SK-N-SH (cell line): ENCODE data around the gene DEFB114. TPM values are rescaled to one million over a fixed set of nuclear protein-coding genes. Genes with fewer than 3 reads are reported as not detected.

Experiments used
- CTCF ChIA-PET: fragments of 300-600, 350-600 bp; formaldehyde crosslinking; extraction: SDS; loops from one replicate; lab custom pipeline; 2021; lab: Yijun Ruan, JAX
- POLR2A ChIA-PET: fragments of 350-600 bp; sonication (Branson Sonifier 250); formaldehyde crosslinking; extraction: SDS; loops from one replicate; lab custom pipeline; 2020; ENCODE audit warnings: antibody characterized with exemption, inconsistent platforms; lab: Yijun Ruan, JAX
- DNase-seq: peaks from one replicate; pipeline ENCODE4 v3.0.0; 2012
- H2AFZ ChIP-seq: fragments of 200-600 bp; sonication (generic); 2 replicates; pipeline ENCODE4 v1.8.1; 2016; ENCODE audit warnings: antibody characterized with exemption, mild to moderate bottlenecking, low read depth
- H3F3A ChIP-seq: fragments of 200-600 bp; sonication (generic); replicated peaks from 2 replicates; pipeline ENCODE3; 2016; ENCODE audit warnings: antibody characterized with exemption, mild to moderate bottlenecking; ENCODE audit not compliant: insufficient read depth
- H3K27ac ChIP-seq, 2 experiments: fragments of 200-500 bp in 1 of 2; fragments of 200-600 bp in 1 of 2; sonication (Bioruptor generic) in 1 of 2; sonication (generic), shearing (Covaris generic) in 1 of 2; 2 replicates each; pipeline versions ENCODE4 v1.5.1 to v1.6.1; 2014 to 2016; ENCODE audit warnings: low read depth in 2 of 2, inconsistent platforms in 1 of 2, low read length in 1 of 2, mild to moderate bottlenecking in 1 of 2, mixed read lengths in 1 of 2
- H3K27me3 ChIP-seq: fragments of 200-600 bp; sonication (generic), shearing (Covaris generic); 2 replicates; pipeline ENCODE4 v1.6.1; 2016; ENCODE audit warnings: mixed run types; ENCODE audit not compliant: insufficient read depth
- H3K36me3 ChIP-seq, 2 experiments: fragments of 200-500 bp in 1 of 2; fragments of 200-600 bp in 1 of 2; sonication (Bioruptor generic) in 1 of 2; sonication (generic) in 1 of 2; replicated peaks in 1 of 2; 2 replicates each; pipeline versions ENCODE3 to v1.5.1; 2014 to 2016; ENCODE audit warnings: low read length in 1 of 2, mild to moderate bottlenecking in 1 of 2; ENCODE audit not compliant: insufficient read depth in 2 of 2, control insufficient read depth in 1 of 2
- H3K4me1 ChIP-seq, 2 experiments: fragments of 200-500 bp in 1 of 2; fragments of 200-600 bp in 1 of 2; sonication (Bioruptor generic) in 1 of 2; sonication (generic), shearing (Covaris generic) in 1 of 2; 2 replicates each; pipeline versions ENCODE4 v1.5.1 to v1.6.1; 2014 to 2016; ENCODE audit warnings: low read depth in 1 of 2, low read length in 1 of 2, mixed run types in 1 of 2; ENCODE audit not compliant: insufficient read depth in 2 of 2, control insufficient read depth in 1 of 2
- H3K4me2 ChIP-seq: fragments of 200-600 bp; sonication (generic), shearing (Covaris generic); 2 replicates; pipeline ENCODE4 v1.6.1; 2017; ENCODE audit warnings: mixed run types
- H3K4me3 ChIP-seq, 2 experiments: fragments of 200-500 bp in 1 of 2; fragments of 200-600 bp in 1 of 2; sonication (Bioruptor generic) in 1 of 2; sonication (generic), shearing (Covaris generic) in 1 of 2; 2 replicates each; pipeline versions ENCODE4 v1.5.1 to v1.8.1; 2014 to 2016; ENCODE audit warnings: low read depth in 2 of 2, inconsistent platforms in 1 of 2, low read length in 1 of 2, mild to moderate bottlenecking in 1 of 2, mixed read lengths in 1 of 2, moderate library complexity in 1 of 2
- H3K79me2 ChIP-seq: fragments of 200-600 bp; sonication (generic); 2 replicates; pipeline ENCODE4 v1.8.1; 2017; ENCODE audit warnings: mild to moderate bottlenecking; ENCODE audit not compliant: insufficient read depth
- H3K9ac ChIP-seq: fragments of 200-600 bp; sonication (generic); 2 replicates; pipeline ENCODE4 v1.6.1; 2017; ENCODE audit warnings: mixed run types
- H3K9me2 ChIP-seq: fragments of 200-600 bp; sonication (generic); 2 replicates; pipeline ENCODE4 v1.6.1; 2017; ENCODE audit warnings: mixed run types
- H3K9me3 ChIP-seq: fragments of 200-600 bp; sonication (generic); 2 replicates; pipeline ENCODE4 v1.6.1; 2017; ENCODE audit warnings: mixed run types, mild to moderate bottlenecking, moderate library complexity
- H4K20me1 ChIP-seq: fragments of 200-600 bp; sonication (generic); 2 replicates; pipeline ENCODE4 v1.6.1; 2017; ENCODE audit warnings: mild to moderate bottlenecking, mixed run types; ENCODE audit not compliant: insufficient read depth
- CHD2 ChIP-seq: fragments of 150-350 bp; IDR thresholded peaks from 2 replicates; pipeline ENCODE4 v1.6.1; 2018; ENCODE audit warnings: low read length; ENCODE audit not compliant: partially characterized antibody
- EP300 ChIP-seq, 2 experiments: IDR thresholded peaks; 2 replicates each; pipeline versions ENCODE4 v1.4.0 to v1.6.1; 2012; ENCODE audit warnings: borderline replicate concordance in 1 of 2, low read depth in 1 of 2, low read length in 1 of 2
- EZH2phosphoT487 ChIP-seq: fragments of 200-600 bp; sonication (generic); IDR thresholded peaks from 2 replicates; pipeline ENCODE4 v1.6.1; 2017; ENCODE audit warnings: low read depth, mixed run types, mild to moderate bottlenecking, antibody characterized with exemption, moderate library complexity, borderline replicate concordance
- FOSL2 ChIP-seq: IDR thresholded peaks from 2 replicates; pipeline ENCODE4 v1.4.0; 2012; ENCODE audit warnings: low read depth, mild to moderate bottlenecking, moderate library complexity, borderline replicate concordance
- FOXJ3 ChIP-seq: sonication (generic); formaldehyde crosslinking; IDR thresholded peaks from 2 replicates; pipeline ENCODE4 v1.5.1; 2020; ENCODE audit warnings: mild to moderate bottlenecking, missing genetic modification reagents
- IRF3 ChIP-seq: fragments of 150-350 bp; IDR thresholded peaks from 2 replicates; pipeline ENCODE4 v1.6.1; 2016; ENCODE audit warnings: mild to moderate bottlenecking, low read depth, low read length
- MAX ChIP-seq: IDR thresholded peaks from 2 replicates; pipeline ENCODE4 v1.4.0; 2012; ENCODE audit warnings: low read depth
- MXI1 ChIP-seq: IDR thresholded peaks from 2 replicates; pipeline ENCODE4 v1.6.1; 2012; ENCODE audit warnings: mild to moderate bottlenecking, low read depth, low read length, improper control_type of control experiment
- NFIC ChIP-seq: IDR thresholded peaks from 2 replicates; pipeline ENCODE4 v1.4.0; 2012; ENCODE audit warnings: borderline replicate concordance
- RAD21 ChIP-seq: IDR thresholded peaks from 2 replicates; pipeline ENCODE4 v1.6.1; 2012; ENCODE audit warnings: mild to moderate bottlenecking, low read length
- RCOR1 ChIP-seq: fragments of 150-350 bp; IDR thresholded peaks from 2 replicates; pipeline ENCODE4 v1.6.1; 2017; ENCODE audit warnings: antibody characterized with exemption, low read length
- REST ChIP-seq: IDR thresholded peaks from 2 replicates; pipeline ENCODE4 v1.6.1; 2012; ENCODE audit warnings: mild to moderate bottlenecking, low read depth, low read length, moderate library complexity
- SIN3A ChIP-seq: IDR thresholded peaks from 2 replicates; pipeline ENCODE4 v1.6.1; 2012; ENCODE audit warnings: low read depth, mild to moderate bottlenecking, low read length, moderate library complexity, borderline replicate concordance
- SMC3 ChIP-seq: IDR thresholded peaks from 2 replicates; pipeline ENCODE4 v1.6.1; 2012; ENCODE audit warnings: low read depth, low read length, improper control_type of control experiment
- TEAD4 ChIP-seq: IDR thresholded peaks from 2 replicates; pipeline ENCODE4 v1.4.0; 2012; ENCODE audit warnings: mild to moderate bottlenecking, borderline replicate concordance; ENCODE audit not compliant: insufficient read depth
- USF2 ChIP-seq: fragments of 150-350 bp; IDR thresholded peaks from 2 replicates; pipeline ENCODE4 v1.6.1; 2017; ENCODE audit warnings: antibody characterized with exemption, low read length, low read depth, borderline replicate concordance
- YY1 ChIP-seq: IDR thresholded peaks from 2 replicates; pipeline ENCODE4 v1.4.0; 2012; ENCODE audit warnings: low read depth, mild to moderate bottlenecking
- WGBS: methylation state at CpG from one replicate; pipeline ENCODE4 v1.1.6; 2017; ENCODE audit warnings: low lambda C conversion rate; 5-methylcytosine and 5-hydroxymethylcytosine counted together
- polyA plus RNA-seq, 3 experiments: library from polyadenylated mRNA; depleted of rRNA; stranded (reverse); fragments of >200 nt; gene quantifications; 2 replicates each; pipeline ENCODE4 v1.2.3, GENCODE V29; 2012

Gene DEFB114
- polyA plus RNA-seq, 1 of the 3 experiments (the other 2 are of a cell fraction): not detected

- 9% methylated on average over 2 of the region's 2 CpGs for WGBS
- no peaks in the 10 kb centered on the region for H3K36me3 ChIP-seq
- H3K79me2 ChIP-seq: no peaks in the 10 kb centered on the region
- H3K4me1 ChIP-seq: peaks cover 0 to 3% of the 10 kb centered on the region in 2 experiments; a peak in 1 of 4 replicates
- H4K20me1 ChIP-seq: no peaks in the 10 kb centered on the region
- H3K4me3 ChIP-seq: no peak overlapping the region
- H3K9ac ChIP-seq: no peak overlapping the region
- no peaks in the 10 kb centered on the region for H3K27me3 ChIP-seq
- no peaks in the 10 kb centered on the region for H3F3A ChIP-seq
- ChIA-PET CTCF (no interaction called here), POLR2A (no interaction called here)
- no peak overlapping the region for H2AFZ ChIP-seq
- no peak overlapping the region for H3K4me2 ChIP-seq
- no peak overlapping the region for H3K27ac ChIP-seq
- no peak for TF ChIP-seq CHD2
- no peak for TF ChIP-seq FOXJ3 (CRISPR knock-in tag)
- TF ChIP-seq SIN3A: no peak
- no peak for TF ChIP-seq NFIC
- no peak for TF ChIP-seq TEAD4
- TF ChIP-seq MAX: no peak
- TF ChIP-seq REST: no peak
- no peak for TF ChIP-seq YY1
- TF ChIP-seq IRF3: no peak
- TF ChIP-seq RCOR1: no peak
- TF ChIP-seq RAD21: no peak
- TF ChIP-seq USF2: no peak
- TF ChIP-seq EP300 (IDR thresholded peaks at IDR 0.05; ENCODE audit: borderline replicate concordance in 1 of 2, low read depth in 1 of 2, low read length in 1 of 2): no peak
- no peak for TF ChIP-seq SMC3
- no peak for TF ChIP-seq MXI1
- no peak for TF ChIP-seq FOSL2
- no peak for TF ChIP-seq EZH2phosphoT487
- TF ChIP-seq, all 33 proteins: peak for 0
- no peak for DNase-seq
- H3K9me3 ChIP-seq: no peaks in the 10 kb centered on the region
- no peaks in the 10 kb centered on the region for H3K9me2 ChIP-seq
These were observed 52.7 kb downstream of the DEFB114 start for GRCh38 chr6:49911252-49911651.

Other genes starting within 250 kb of the DEFB114 start
- not detected in 2 replicates for gene CRISP3, start 219.8 kb downstream of the DEFB114 start, polyA plus RNA-seq (2012; rRNA removed)
- not detected in 2 replicates for gene PGK2, start 176.9 kb downstream of the DEFB114 start, polyA plus RNA-seq (2012; rRNA removed)
- not detected in 2 replicates for gene CRISP1, start 97.6 kb downstream of the DEFB114 start, polyA plus RNA-seq (2012; rRNA removed)
- gene DEFB113, start 5.5 kb upstream of the DEFB114 start, polyA plus RNA-seq (2012; rRNA removed): not detected in 2 replicates
- not detected in 2 replicates for gene DEFB110, start 57.8 kb upstream of the DEFB114 start, polyA plus RNA-seq (2012; rRNA removed)
- not detected in 2 replicates for gene DEFB112, start 85.8 kb upstream of the DEFB114 start, polyA plus RNA-seq (2012; rRNA removed)